GM18873 (cell line): ENCODE data around the gene CNTNAP5.
"Not testable (repeated sequence)": the region's sequence is repeated elsewhere in the genome, so short reads cannot be mapped to it uniquely, and the experiment has no call there.

Source experiments
- ATAC-seq: cut with Tn5 transposase; IDR thresholded peaks from one replicate; pipeline ENCODE4 v1.9.1; 2021; ENCODE audit warnings: mild to moderate bottlenecking, moderate library complexity, moderate number of reproducible peaks; ENCODE audit not compliant: unreplicated experiment, low FRiP score

Gene CNTNAP5

DNA sequence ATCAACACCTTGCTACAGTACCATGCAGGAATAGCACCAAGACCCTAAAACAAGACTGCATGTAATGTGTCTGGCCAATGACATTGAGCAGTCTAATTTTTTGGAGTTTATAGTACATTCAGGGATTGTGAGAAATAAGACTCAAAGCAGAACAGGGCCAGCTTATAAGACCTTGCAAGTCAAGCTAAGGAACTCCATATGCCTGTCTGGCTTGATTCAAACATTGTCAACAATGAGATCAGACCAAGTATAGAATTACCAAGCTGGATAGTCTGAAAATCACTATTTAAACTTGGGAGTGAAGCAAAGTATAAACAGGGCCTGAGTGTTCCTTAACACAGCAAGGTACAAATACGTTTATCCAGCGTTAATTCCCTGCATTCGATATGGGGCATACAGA is 370.9 kb downstream of the CNTNAP5 start:
- ATAC-seq = no peak

GRCh38 chr2:124402274-124402673 is 377.2 kb downstream of the CNTNAP5 start:
- ATAC-seq = no peak

- not testable (repeated sequence) for ATAC-seq
These were observed 382.9 kb downstream of the CNTNAP5 start for GRCh38 chr2:124407836-124408534.

GRCh38 chr2:124424074-124424473 is 399.0 kb downstream of the CNTNAP5 start:
- ATAC-seq = no peak

DNA sequence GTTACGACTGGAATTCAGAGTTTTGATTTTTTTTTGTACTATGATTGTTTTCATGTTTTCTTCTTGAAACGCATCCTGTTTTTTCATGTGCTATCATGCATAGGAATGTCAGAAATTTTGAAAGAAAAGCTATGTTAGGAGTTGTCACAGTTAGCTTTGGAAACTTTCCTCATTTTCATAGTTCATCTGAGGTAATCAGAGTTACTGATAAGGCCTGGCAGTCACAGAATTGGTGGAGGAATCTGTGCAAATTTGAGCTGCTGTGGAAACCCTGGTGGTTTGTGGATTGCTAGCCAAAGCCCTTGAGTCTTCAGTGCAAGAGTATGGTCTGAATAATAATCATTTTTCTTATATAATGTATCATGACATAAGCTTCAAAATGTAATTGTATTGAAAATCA is 401.0 kb downstream of the CNTNAP5 start:
- no peak for ATAC-seq

DNA sequence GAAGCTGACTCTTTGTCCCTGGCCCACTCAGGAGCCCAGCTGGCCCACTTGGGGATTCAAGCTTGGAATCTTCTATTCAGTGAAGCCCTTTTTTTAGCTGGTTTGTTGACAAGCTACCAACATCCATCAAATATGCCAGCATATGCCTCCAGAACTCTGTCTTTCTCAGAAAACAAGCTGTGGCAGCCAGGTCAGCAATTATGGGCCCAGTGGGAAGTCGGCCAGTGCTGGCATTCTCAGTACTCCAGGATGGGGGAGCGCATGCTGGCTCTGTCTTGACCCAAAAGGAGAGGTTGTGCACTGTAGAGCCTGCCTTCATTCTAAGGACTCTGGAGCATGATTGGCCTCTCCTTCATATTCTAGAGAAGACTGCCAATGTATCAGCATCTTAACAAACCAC is 401.5 kb downstream of the CNTNAP5 start:
- ATAC-seq = no peak

- ATAC-seq = no peak
These were observed 412.7 kb downstream of the CNTNAP5 start for GRCh38 chr2:124437811-124438210.

DNA sequence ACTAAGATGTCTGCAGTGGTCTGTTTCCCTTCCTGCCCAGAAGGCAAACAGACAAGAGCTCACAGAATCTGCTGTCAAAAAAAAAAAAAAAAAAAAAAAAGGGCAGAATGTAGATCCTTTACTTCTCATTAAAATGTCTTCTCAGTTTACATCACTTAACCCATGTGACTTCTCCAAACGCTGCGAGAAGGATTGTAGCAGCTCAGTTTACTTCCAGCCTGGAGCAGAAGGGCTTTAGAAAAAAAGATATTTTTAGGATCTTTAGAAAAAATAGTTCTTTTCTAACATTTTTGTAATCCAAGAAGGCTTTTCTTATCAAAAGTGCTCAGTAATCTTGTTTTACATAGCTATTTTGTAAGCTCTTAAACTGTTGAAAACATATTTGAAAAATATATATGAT is 425.4 kb downstream of the CNTNAP5 start:
- ATAC-seq = no peak

DNA sequence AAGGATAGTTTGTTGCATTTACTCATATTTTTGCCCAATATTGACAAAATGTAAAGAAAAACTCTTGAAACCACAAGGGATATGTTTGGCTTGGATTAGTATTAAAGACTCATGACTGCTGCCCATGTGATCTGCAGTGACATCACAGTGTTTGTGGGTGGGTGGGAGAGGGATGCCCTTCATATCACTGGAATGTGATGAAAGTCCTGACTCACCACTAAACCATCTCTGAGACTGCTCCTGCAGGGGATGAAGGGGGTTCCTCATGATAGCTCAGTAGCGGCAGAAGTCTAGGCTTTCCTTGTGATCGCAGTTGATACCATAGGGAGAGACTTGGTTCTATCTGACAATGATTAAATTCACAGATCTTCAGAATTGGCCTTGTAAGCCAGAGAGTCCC is 451.2 kb downstream of the CNTNAP5 start:
- no peak for ATAC-seq

DNA sequence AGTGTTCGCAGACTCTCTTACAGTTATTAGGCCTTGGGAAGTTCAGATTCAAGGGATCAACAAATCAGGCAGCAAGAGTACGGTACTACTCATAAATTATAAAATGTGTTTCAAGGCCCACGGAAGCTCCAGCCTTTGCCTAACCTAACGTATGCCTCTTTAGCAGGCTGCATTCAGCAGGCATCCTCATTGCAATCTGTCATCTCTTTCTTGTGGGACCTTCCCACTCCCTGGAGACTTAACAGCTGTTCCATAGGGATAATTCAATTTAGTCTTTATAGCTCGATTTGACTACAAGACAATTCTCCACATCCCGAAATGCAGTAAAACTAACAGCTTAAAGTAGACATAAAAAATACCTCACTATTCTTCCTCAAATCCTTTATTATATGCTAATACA is 453.7 kb downstream of the CNTNAP5 start:
- no peak for ATAC-seq

GRCh38 chr2:124480958-124481357 is 455.9 kb downstream of the CNTNAP5 start:
- ATAC-seq = no peak

GRCh38 chr2:124482044-124482443 is 457.0 kb downstream of the CNTNAP5 start:
- no peak for ATAC-seq

GRCh38 chr2:124482551-124482950 is 457.5 kb downstream of the CNTNAP5 start:
- no peak for ATAC-seq

DNA sequence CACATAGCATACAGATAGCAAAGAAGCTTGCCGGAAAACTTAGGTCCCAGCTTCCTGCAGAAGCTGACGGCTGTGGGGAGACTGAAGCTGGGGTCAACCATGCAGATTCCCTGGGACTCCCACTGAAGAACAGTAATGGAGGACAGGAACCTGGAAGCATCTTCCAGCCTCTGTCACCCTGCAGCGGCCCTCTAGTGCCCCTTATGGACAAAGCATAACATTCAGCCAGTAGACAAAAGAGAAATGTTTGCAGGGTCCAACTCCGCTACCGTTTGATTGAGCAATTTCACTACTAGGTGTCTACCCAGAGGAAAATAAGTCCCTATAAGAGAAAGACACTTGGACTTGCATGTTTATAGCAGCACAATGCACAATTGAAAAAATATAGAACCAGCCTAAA is 460.6 kb downstream of the CNTNAP5 start:
- ATAC-seq = no peak

DNA sequence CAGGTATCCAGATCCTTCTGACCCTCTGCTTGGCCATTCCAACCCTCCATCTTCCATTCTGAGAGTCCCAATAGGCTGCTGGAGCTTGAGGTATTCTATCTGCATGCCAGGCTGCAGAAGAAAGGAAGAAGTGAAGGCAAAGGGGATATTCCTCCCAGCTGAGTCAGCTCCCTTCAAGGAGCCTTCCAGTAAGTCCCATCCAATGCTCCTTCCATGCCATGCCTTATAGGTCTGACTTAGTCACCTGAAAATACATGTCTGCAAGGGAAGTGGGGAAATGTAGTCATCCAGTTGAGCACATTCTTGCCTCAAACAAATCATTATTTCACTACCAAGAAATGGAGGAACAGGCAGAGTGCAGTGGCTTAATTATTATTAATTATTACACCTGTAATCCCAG is 464.6 kb downstream of the CNTNAP5 start:
- ATAC-seq = no peak

- ATAC-seq = no peak
These were observed 476.6 kb downstream of the CNTNAP5 start for GRCh38 chr2:124501575-124502152.

- no peak for ATAC-seq
These were observed 489.1 kb downstream of the CNTNAP5 start for GRCh38 chr2:124514236-124514635.

DNA sequence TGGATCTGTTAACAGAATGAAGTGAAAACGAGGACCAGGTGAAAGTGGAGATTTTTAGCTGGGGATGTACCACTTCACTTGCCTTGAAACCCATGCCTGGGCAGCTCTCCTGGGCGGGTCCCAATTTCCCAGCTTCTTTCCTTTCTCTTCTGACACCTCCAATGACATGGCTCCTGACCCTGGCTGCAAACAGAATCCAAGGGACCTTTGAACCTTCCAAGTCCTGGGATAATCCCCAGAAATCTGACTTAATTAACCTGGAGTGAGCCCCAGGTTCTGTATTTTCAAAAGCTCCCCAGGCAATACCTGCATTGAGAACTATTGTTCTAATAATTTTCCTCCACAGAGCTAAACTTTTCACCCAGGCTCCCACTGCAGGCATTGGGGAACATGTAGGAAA is 495.9 kb downstream of the CNTNAP5 start:
- no peak for ATAC-seq

DNA sequence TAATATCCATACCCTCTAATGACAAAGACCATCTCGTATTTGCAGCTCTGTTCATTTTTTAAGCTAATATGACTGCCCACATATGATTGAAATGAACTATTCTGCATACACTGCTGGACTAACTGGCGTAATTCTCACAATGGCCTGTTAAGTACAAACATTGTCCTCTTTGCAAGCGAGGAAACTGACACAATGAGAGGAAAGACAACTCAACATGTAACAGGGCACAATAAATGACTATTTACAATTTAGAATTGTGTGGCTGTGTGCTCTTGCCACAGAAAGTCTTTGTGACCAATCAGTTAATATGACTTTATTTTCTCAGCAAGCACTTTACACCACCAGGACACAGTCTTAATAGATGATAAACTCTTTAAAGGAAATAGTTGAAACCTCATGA is 498.0 kb downstream of the CNTNAP5 start:
- ATAC-seq = no peak

GRCh38 chr2:124524155-124524915 is 499.2 kb downstream of the CNTNAP5 start:
- ATAC-seq = no peak

GRCh38 chr2:124526221-124526620 is 501.1 kb downstream of the CNTNAP5 start:
- no peak for ATAC-seq

GRCh38 chr2:124530203-124530602 is 505.1 kb downstream of the CNTNAP5 start:
- no peak for ATAC-seq
